HepG2 (cell line): ENCODE measurements around the gene RHBDD1. TPM values are rescaled to one million over a fixed set of nuclear protein-coding genes. Genes with fewer than 3 reads are reported as not detected.
A peak's percentile ranks its signal among the peaks of the same experiment; 100 is the strongest.

Experiments used
- ETV5 ChIP-seq: IDR thresholded peaks from 2 replicates; pipeline ENCODE4 v1.6.1; 2018; ENCODE audit warnings: missing biosample characterization, missing genetic modification reagents, inconsistent platforms, borderline replicate concordance
- FOXA3 ChIP-seq: IDR thresholded peaks from 2 replicates; pipeline ENCODE4 v1.6.1; 2016; ENCODE audit warnings: missing genetic modification reagents, missing compliant biosample characterization
- HMGA1 ChIP-seq: sonication (generic); formaldehyde crosslinking; conservative IDR thresholded peaks from 2 replicates; pipeline ENCODE4 v1.4.0; 2020; ENCODE audit warnings: missing genetic modification reagents
- HNF4G ChIP-seq, 2 experiments: sonication (generic) in 1 of 2; formaldehyde crosslinking in 1 of 2; IDR thresholded peaks; 2 replicates each; pipeline versions ENCODE4 v1.4.0 to v1.6.1; 2011 to 2020; ENCODE audit warnings: borderline replicate concordance in 2 of 2, low read depth in 2 of 2, mild to moderate bottlenecking in 2 of 2, low read length in 1 of 2, missing genetic modification reagents in 1 of 2, moderate library complexity in 1 of 2
- KAT2B ChIP-seq: fragments of 150-350 bp; IDR thresholded peaks from 2 replicates; pipeline ENCODE4 v1.6.1; 2014; ENCODE audit warnings: low read depth, low read length, borderline replicate concordance
- KLF13 ChIP-seq: sonication (generic); formaldehyde crosslinking; IDR thresholded peaks from 2 replicates; pipeline ENCODE4 v1.4.0; 2020; ENCODE audit warnings: mild to moderate bottlenecking, missing genetic modification reagents
- MATR3 ChIP-seq: sonication (generic); formaldehyde crosslinking; IDR thresholded peaks from 2 replicates; pipeline ENCODE4 v1.4.0; 2020; ENCODE audit warnings: missing genetic modification reagents
- MXI1 ChIP-seq: IDR thresholded peaks from 3 replicates; pipeline ENCODE4 v1.6.1; 2012; ENCODE audit warnings: low read depth, low read length, inconsistent platforms, borderline replicate concordance
- NAIF1 ChIP-seq: sonication (generic); formaldehyde crosslinking; IDR thresholded peaks from 2 replicates; pipeline ENCODE4 v1.5.0; 2020; ENCODE audit warnings: mild to moderate bottlenecking, missing genetic modification reagents, borderline replicate concordance
- PCBP1 ChIP-seq: fragments of 200-400 bp; formaldehyde crosslinking; IDR thresholded peaks from 2 replicates; pipeline ENCODE4 v1.6.1; 2017; ENCODE audit warnings: mild to moderate bottlenecking, low read depth, low read length, borderline replicate concordance
- PHF21A ChIP-seq: sonication (generic); formaldehyde crosslinking; IDR thresholded peaks from 2 replicates; pipeline ENCODE4 v1.5.0; 2020; ENCODE audit warnings: mild to moderate bottlenecking, missing genetic modification reagents
- PHF5A ChIP-seq: IDR thresholded peaks from one replicate; pipeline ENCODE4 v1.6.1; 2018; ENCODE audit warnings: low read depth, missing genetic modification reagents; ENCODE audit not compliant: unreplicated experiment
- U2AF2 ChIP-seq: fragments of 200-400 bp; formaldehyde crosslinking; IDR thresholded peaks from 2 replicates; pipeline ENCODE4 v1.6.1; 2017; ENCODE audit warnings: low read depth, mild to moderate bottlenecking, low read length
- ZC3H4 ChIP-seq: sonication (generic); formaldehyde crosslinking; IDR thresholded peaks from 2 replicates; pipeline ENCODE4 v1.4.0; 2020; ENCODE audit warnings: missing genetic modification reagents, borderline replicate concordance
- ZMYM4 ChIP-seq: sonication (generic); formaldehyde crosslinking; IDR thresholded peaks from 2 replicates; pipeline ENCODE4 v1.8.1; 2023; ENCODE audit warnings: mild to moderate bottlenecking, missing genetic modification reagents
- ZNF335 ChIP-seq: sonication (generic); formaldehyde crosslinking; IDR thresholded peaks from 2 replicates; pipeline ENCODE4 v1.4.0; 2020; ENCODE audit warnings: missing genetic modification reagents
- ZNF367 ChIP-seq: sonication (generic); formaldehyde crosslinking; IDR thresholded peaks from 2 replicates; pipeline ENCODE4 v1.4.0; 2020; ENCODE audit warnings: missing genetic modification reagents, borderline replicate concordance
- ZNF550 ChIP-seq: sonication (generic); formaldehyde crosslinking; IDR thresholded peaks from 2 replicates; pipeline ENCODE4 v1.4.0; 2020; ENCODE audit warnings: mild to moderate bottlenecking, missing genetic modification reagents, borderline replicate concordance
- ZNF772 ChIP-seq: sonication (generic); formaldehyde crosslinking; IDR thresholded peaks from 2 replicates; pipeline ENCODE4 v1.5.0; 2020; ENCODE audit warnings: mild to moderate bottlenecking, missing genetic modification reagents
- ZZZ3 ChIP-seq: sonication (generic); formaldehyde crosslinking; IDR thresholded peaks from 2 replicates; pipeline ENCODE4 v1.4.0; 2020; ENCODE audit warnings: missing genetic modification reagents, mild to moderate bottlenecking, borderline replicate concordance
- polyA plus RNA-seq, 8 experiments: library from polyadenylated mRNA; depleted of rRNA in 3 of 8; stranded (reverse) in 7 of 8; unstranded in 1 of 8; fragments of >200 nt; fragmentation: Illumina TruSeq in 4 of 8; extraction: Trizol in 4 of 8; gene quantifications; 2 replicates each; pipeline versions ENCODE4 v1.2.1 to v1.2.3, GENCODE V29; 2011 to 2016; ENCODE audit warnings: low read depth in 4 of 8, missing spikeins in 1 of 8, mixed read lengths in 1 of 8; ENCODE audit not compliant: insufficient read depth in 1 of 8
- total RNA-seq, 5 experiments: library from RNA; depleted of rRNA; stranded (reverse); fragments of >200 nt; fragmentation: Illumina TruSeq; extraction: Trizol; gene quantifications; 2 replicates each; pipeline ENCODE4 v1.2.3, GENCODE V29; 2016; ENCODE audit warnings: low read depth in 1 of 5
- TF ChIP-seq, protein P1 (sequence below): sonication (generic); formaldehyde crosslinking; IDR thresholded peaks from 2 replicates; pipeline ENCODE4 v1.8.1; 2023; ENCODE audit warnings: mild to moderate bottlenecking, missing genetic modification reagents, borderline replicate concordance
- TF ChIP-seq, protein P2 (sequence below): sonication (generic); formaldehyde crosslinking; IDR thresholded peaks from 2 replicates; pipeline ENCODE4 v1.8.1; 2023; ENCODE audit warnings: mild to moderate bottlenecking, inconsistent platforms, moderate library complexity, missing genetic modification reagents, borderline replicate concordance
- TF ChIP-seq, protein P3 (sequence below): sonication (generic); formaldehyde crosslinking; IDR thresholded peaks from 2 replicates; pipeline ENCODE4 v1.4.0; 2020; ENCODE audit warnings: missing genetic modification reagents
- TF ChIP-seq, protein P4 (sequence below): sonication (generic); formaldehyde crosslinking; IDR thresholded peaks from 2 replicates; pipeline ENCODE4 v1.5.0; 2020; ENCODE audit warnings: missing genetic modification reagents, mild to moderate bottlenecking, borderline replicate concordance
- TF ChIP-seq, protein P5 (sequence below): sonication (generic); formaldehyde crosslinking; IDR thresholded peaks from 2 replicates; pipeline ENCODE4 v1.5.0; 2020; ENCODE audit warnings: missing genetic modification reagents

Gene RHBDD1
- total and polyA plus RNA-seq, 2 of the 13 experiments (the other 11 are each of a cell fraction or from before 2014, with no cell fraction given), result 8.2 to 9.5 TPM

DNA sequence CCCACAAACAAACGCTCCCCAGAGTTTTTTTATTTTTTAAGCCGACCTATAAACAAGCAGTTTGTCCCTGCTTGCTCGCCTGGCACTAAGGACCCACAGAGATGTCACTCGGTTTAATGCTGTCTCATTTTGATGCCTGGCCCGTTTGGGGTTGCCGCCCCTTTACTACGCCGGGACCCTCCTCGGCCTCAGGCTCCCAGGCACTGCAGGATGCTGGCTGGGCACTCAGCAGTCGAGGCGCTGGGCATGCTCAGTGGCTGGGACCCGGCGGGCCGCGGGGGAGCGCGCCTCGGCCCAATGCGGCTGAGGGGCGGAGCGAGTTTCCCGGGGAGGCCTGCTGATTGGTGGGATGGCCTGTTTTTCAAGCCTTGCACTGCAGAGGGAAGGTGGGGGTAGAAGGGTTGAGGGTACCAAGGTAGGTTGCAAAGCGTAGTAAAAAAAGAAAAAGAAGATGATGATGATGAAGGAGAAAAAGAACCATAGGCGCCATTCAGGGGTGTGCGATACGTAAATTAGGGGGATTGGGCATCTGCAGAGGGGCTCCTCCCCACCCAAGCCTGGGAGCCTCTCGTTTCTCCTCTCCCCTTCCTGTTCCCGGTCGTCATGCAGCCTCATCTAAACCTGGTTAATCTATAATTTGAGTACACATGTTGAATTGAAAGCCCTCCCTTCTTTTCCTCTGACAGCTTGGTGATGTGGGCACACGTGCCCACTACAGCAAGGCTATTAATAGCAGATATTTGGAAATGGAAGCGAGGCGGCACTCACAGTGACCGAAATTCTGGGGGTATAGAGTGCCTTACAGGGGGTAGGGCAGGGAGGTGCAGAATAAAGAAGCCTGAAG is 34.7 kb upstream of the RHBDD1 start (continued):
- TF ChIP-seq U2AF2 (no peak), ZNF772 (CRISPR knock-in tag) (no peak), ZNF550 (CRISPR knock-in tag) (no peak; the same call in 1 of the 2 replicates), FOXA3 (CRISPR knock-in tag) (peak; percentile 54; the same call in 1 of the 2 replicates), ZC3H4 (CRISPR knock-in tag) (peak; percentile 72; the same call in 1 of the 2 replicates), MATR3 (CRISPR knock-in tag) (no peak), KAT2B (no peak), PCBP1 (no peak), KLF13 (CRISPR knock-in tag) (no peak), HMGA1 (CRISPR knock-in tag) (no peak), PHF21A (CRISPR knock-in tag) (no peak), ZZZ3 (no peak), ZMYM4 (peak; percentile 31; the same call in 1 of the 2 replicates), HNF4G (IDR thresholded peaks at IDR 0.05; ENCODE audit: borderline replicate concordance, low read depth, low read length) (no peak), HNF4G (CRISPR knock-in tag; IDR thresholded peaks at IDR 0.05; ENCODE audit: borderline replicate concordance, low read depth) (no peak), PHF5A (no peak), MXI1 (peak; percentile 82; the same call in 1 of the 3 replicates), ZNF335 (CRISPR knock-in tag) (no peak), ETV5 (0 out of 2 replicates have a peak, but pooled peaks have one; percentile 5), ZNF367 (CRISPR knock-in tag) (no peak), NAIF1 (no peak)
- TF ChIP-seq, protein P1, sequence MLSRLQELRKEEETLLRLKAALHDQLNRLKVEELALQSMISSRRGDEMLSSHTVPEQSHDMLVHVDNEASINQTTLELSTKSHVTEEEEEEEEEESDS (CRISPR knock-in tag), result no peak
- TF ChIP-seq, protein P2, sequence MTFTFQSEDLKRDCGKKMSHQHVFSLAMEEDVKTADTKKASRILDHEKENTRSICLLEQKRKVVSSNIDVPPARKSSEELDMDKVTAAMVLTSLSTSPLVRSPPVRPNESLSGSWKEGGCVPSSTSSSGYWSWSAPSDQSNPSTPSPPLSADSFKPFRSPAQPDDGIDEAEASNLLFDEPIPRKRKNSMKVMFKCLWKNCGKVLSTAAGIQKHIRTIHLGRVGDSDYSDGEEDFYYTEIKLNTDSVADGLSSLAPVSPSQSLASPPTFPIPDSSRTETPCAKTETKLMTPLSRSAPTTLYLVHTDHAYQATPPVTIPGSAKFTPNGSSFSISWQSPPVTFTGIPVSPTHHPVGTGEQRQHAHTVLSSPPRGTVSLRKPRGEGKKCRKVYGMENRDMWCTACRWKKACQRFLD, result no peak
- TF ChIP-seq, protein P3, sequence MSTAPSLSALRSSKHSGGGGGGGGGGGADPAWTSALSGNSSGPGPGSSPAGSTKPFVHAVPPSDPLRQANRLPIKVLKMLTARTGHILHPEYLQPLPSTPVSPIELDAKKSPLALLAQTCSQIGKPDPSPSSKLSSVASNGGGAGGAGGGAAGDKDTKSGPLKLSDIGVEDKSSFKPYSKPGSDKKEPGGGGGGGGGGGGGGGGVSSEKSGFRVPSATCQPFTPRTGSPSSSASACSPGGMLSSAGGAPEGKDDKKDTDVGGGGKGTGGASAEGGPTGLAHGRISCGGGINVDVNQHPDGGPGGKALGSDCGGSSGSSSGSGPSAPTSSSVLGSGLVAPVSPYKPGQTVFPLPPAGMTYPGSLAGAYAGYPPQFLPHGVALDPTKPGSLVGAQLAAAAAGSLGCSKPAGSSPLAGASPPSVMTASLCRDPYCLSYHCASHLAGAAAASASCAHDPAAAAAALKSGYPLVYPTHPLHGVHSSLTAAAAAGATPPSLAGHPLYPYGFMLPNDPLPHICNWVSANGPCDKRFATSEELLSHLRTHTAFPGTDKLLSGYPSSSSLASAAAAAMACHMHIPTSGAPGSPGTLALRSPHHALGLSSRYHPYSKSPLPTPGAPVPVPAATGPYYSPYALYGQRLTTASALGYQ, result no peak
- TF ChIP-seq, protein P4, sequence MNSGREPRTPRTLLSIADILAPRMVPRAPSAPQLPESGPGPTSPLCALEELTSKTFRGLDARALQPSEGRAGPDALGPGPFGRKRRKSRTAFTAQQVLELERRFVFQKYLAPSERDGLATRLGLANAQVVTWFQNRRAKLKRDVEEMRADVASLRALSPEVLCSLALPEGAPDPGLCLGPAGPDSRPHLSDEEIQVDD (CRISPR knock-in tag), result no peak; the same call in 1 of the 2 replicates
- TF ChIP-seq, protein P5, sequence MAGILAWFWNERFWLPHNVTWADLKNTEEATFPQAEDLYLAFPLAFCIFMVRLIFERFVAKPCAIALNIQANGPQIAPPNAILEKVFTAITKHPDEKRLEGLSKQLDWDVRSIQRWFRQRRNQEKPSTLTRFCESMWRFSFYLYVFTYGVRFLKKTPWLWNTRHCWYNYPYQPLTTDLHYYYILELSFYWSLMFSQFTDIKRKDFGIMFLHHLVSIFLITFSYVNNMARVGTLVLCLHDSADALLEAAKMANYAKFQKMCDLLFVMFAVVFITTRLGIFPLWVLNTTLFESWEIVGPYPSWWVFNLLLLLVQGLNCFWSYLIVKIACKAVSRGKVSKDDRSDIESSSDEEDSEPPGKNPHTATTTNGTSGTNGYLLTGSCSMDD (CRISPR knock-in tag), result no peak
